ENCODE measurements around the gene RALGPS1.

- TF ChIP-seq CTCF (IDR thresholded peaks at IDR 0.05; ENCODE audit: low read length) (no peak), EZH2 (optimal IDR thresholded peaks at IDR 0.05; ENCODE audit: low read depth, low read length) (no peak), EZH2phosphoT487 (IDR thresholded peaks at IDR 0.05; ENCODE audit: low read length) (no peak)
Observed at GRCh38 chr9:127153501-127153900, 238.9 kb downstream of the RALGPS1 start.
